ENCODE data around the gene TRIM46. TPM values are rescaled to one million over a fixed set of nuclear protein-coding genes. Genes with fewer than 3 reads are reported as not detected.

Gene TRIM46
- total RNA-seq, 1 donor from 2014 or later = 0.08 TPM

GRCh38 chr1:155168456-155169210, 5.0 kb upstream of the TRIM46 start:
- ATAC-seq (ENCODE audit: poor library complexity) (no peak), DNase-seq (no peak)
- intact Hi-C loops (cut with DNase I) = loop anchor here (5.0 kb wide), 1 partner anchor 41 kb away; the partner anchor contains the start of gene EFNA1

- intact Hi-C loops (cut with DNase I) = loop anchor here (5.0 kb wide), 1 partner anchor 42 kb away; the partner anchor contains the start of gene EFNA1
- no peak for DNase-seq
- no peak for ATAC-seq (ENCODE audit: poor library complexity)
These were observed 4.1 kb upstream of the TRIM46 start for GRCh38 chr1:155169541-155169940.

- ATAC-seq (ENCODE audit: poor library complexity) = no peak
- no peak for DNase-seq
- intact Hi-C loops (cut with DNase I) = no loop called here
These were observed 3.4 kb upstream of the TRIM46 start for GRCh38 chr1:155170101-155170785.

GRCh38 chr1:155170806-155171205, 2.8 kb upstream of the TRIM46 start:
- intact Hi-C loops (cut with DNase I) = no loop called here

GRCh38 chr1:155171836-155172731, 1.6 kb upstream of the TRIM46 start:
- peak; percentile 3 for ATAC-seq (ENCODE audit: poor library complexity)
- intact Hi-C loops (cut with DNase I) = no loop called here
- DNase-seq = no peak

More at GRCh38 chr1:155170806-155171205, 2.8 kb upstream of the TRIM46 start:
- ATAC-seq (ENCODE audit: poor library complexity) (no peak), DNase-seq (no peak)

- ATAC-seq (ENCODE audit: poor library complexity) (peak; percentile 93), DNase-seq (peak; percentile 97)
- intact Hi-C loops (cut with DNase I) = no loop called here
These were observed 744 bp upstream of the TRIM46 start, which contains the start of gene KRTCAP2 for GRCh38 chr1:155172732-155173477. TSS of gene KRTCAP2 (minus strand) at chr1:155173304. CDS start at chr1:155173224, 80 bp downstream.

GRCh38 chr1:155174324-155175280, 953 bp downstream of the TRIM46 start:
- DNase-seq (no peak), ATAC-seq (ENCODE audit: poor library complexity) (no peak)
- intact Hi-C loops (cut with DNase I) = no loop called here

GRCh38 chr1:155175281-155175926, 1.8 kb downstream of the TRIM46 start:
- intact Hi-C loops (cut with DNase I) = no loop called here
- ATAC-seq (ENCODE audit: poor library complexity) = no peak
- no peak for DNase-seq

- ATAC-seq (ENCODE audit: poor library complexity) (no peak), DNase-seq (no peak)
- intact Hi-C loops (cut with DNase I) = no loop called here
These were observed 2.3 kb downstream of the TRIM46 start for GRCh38 chr1:155175927-155176371.

GRCh38 chr1:155176544-155177071, 3.0 kb downstream of the TRIM46 start:
- ATAC-seq (ENCODE audit: poor library complexity) (peak; percentile 58), DNase-seq (peak; percentile 89)
- intact Hi-C loops (cut with DNase I) = no loop called here

- DNase-seq (no peak), ATAC-seq (ENCODE audit: poor library complexity) (no peak)
- intact Hi-C loops (cut with DNase I) = no loop called here
These were observed 3.7 kb downstream of the TRIM46 start for GRCh38 chr1:155177192-155177917.

- intact Hi-C loops (cut with DNase I) = no loop called here
- ATAC-seq (ENCODE audit: poor library complexity) (no peak), DNase-seq (no peak)
These were observed 4.3 kb downstream of the TRIM46 start for GRCh38 chr1:155177918-155178281.

GRCh38 chr1:155178441-155179111, 4.9 kb downstream of the TRIM46 start:
- ATAC-seq (ENCODE audit: poor library complexity) (no peak), DNase-seq (no peak)
- intact Hi-C loops (cut with DNase I) = no loop called here

- ATAC-seq (ENCODE audit: poor library complexity) (no peak), DNase-seq (no peak)
- intact Hi-C loops (cut with DNase I) = no loop called here
These were observed 5.7 kb downstream of the TRIM46 start for GRCh38 chr1:155179112-155180031.
